Daoy (cell line): Measurements from ENCODE around the gene LHX8. TPM values are rescaled to one million over a fixed set of nuclear protein-coding genes. Genes with fewer than 3 reads are reported as not detected.
A peak's percentile ranks its signal among the peaks of the same experiment; 100 is the strongest.
"Not testable (repeated sequence)": the region's sequence is repeated elsewhere in the genome, so short reads cannot be mapped to it uniquely, and the experiment has no call there.

ENCODE experiments used
- DNase-seq: peaks from one replicate; pipeline ENCODE4 v3.0.0-alpha.2; 2015; ENCODE audit warnings: low read depth
- total RNA-seq: library from RNA; depleted of rRNA; stranded (reverse); fragments of >200 nt; shearing (Covaris generic); gene quantifications from 2 replicates; pipeline ENCODE4 v1.2.3, GENCODE V29; 2014; rRNA removed

The LHX8 gene
- 0.46 TPM in 1 of 2 replicates, not detected in the other for total RNA-seq

DNA sequence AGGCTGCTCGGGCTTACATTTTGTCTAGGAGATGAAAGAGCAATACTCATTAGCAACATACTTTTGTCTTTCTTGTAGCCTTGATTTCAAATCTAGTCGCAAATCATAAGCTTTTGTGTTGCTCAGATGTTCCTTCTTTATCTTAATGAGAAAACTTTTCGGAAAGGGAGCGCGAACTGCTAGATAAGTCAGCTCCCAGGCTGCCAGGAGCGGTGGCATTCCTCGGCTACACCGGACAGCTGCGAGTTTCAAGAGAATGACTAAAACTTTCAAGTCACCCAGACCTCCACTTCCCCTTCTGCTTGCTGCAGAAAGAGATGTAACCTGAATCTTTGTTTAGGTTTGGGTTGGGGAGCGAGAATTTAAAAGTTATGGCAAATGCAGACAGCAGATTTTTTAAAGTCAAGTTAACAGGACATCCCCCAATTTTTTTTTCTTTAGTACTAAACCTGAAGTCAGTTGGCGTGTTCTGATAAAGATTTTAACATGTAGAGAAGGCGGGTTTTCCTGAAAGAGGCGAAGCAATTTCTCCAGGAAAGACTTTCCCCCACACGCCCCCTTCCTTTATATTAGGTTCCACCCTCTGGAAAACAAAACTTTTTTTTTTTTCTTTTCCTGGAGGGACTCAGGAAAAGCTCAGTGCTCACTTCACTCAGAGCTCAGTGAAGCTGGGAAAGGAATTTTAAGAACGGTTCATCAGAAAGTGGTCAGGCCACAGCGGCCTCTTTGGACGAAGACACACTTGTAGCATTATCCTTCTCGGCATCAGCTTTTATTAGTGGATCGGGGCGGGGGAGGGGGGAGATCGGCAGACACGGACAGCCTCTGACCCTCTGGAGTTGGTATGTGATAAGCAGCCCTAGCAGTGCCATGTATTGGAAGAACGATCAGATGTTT is at the start of gene LHX8:
Gene LHX8 (plus strand): TSS at position 639 of the 897 bp plus-strand sequence. CDS start 2,227 bp downstream, outside the sequence.
- DNase-seq, result peak; percentile 33

DNA sequence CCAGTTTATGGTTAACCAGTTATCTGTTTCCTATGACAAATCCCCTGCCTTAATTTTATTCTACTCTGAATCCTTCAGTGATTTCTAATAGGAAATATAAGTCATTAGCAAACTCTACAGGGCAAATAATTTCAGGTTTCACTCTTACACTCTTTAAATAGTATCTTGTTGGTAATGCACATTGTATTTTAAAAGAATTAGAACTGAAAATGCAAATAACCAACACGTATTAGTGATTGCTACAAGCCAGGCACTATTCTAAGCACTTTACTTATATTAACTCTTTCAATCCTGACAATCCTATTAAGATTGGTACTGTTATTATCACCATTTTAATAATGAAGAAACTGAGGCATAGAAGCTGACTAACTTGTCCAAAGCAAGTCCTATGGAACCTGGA is 48.3 kb upstream of the LHX8 start:
- DNase-seq, result no peak

GRCh38 chr1:75087278-75087677 is 46.9 kb upstream of the LHX8 start:
- no peak for DNase-seq

GRCh38 chr1:75092141-75092540 is 42.0 kb upstream of the LHX8 start:
- no peak for DNase-seq

DNA sequence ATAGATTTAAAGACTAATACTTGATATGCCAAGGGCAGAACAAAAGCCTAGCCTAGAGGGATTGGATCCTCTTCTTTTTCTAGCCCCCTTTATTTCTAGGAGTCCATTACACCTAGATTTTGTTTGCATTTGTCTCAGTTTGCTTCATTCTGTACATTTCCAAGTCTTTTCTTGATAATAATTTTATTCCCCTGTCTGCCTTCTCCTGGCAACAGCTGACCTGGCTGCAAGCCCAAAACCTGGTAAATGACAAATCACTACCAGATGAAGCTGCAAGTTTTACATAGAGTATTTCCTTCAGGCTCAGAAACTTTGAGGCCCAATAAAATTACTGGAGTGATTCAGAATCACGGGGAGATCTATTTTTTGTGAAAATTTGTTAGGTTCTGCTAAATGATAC is 36.5 kb upstream of the LHX8 start:
- peak; percentile 11 for DNase-seq

- no peak for DNase-seq
Observed at GRCh38 chr1:75099581-75099980, 34.6 kb upstream of the LHX8 start.

DNA sequence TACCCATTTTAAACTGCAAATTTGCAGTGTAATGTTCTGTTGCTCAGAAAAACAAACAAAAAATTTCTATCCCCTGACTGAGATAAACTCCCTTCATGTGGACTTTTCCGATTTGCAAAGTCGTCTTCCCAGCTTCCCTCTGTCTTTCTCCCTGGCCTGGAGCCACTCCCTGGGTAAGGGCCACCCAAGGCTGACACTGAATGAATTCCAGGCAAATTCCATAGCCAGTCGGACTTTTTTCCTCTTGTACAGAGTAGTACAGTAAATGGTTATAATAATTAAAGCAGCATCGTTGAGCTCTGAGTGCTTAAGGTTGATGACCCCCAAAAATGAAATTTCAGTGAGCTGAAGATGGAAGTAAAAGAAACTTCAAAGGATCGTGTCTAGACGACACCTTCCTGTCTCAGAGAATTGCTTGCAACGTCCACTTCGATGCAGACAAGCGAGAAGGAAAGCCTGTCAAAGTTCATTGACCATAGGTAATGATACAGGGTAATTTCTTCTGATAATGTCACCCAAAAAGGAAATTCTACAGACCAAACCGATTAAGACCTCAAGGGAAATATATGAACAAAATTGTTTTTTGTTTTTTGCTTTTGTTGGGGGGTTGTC is 33.6 kb upstream of the LHX8 start:
- no peak for DNase-seq

DNA sequence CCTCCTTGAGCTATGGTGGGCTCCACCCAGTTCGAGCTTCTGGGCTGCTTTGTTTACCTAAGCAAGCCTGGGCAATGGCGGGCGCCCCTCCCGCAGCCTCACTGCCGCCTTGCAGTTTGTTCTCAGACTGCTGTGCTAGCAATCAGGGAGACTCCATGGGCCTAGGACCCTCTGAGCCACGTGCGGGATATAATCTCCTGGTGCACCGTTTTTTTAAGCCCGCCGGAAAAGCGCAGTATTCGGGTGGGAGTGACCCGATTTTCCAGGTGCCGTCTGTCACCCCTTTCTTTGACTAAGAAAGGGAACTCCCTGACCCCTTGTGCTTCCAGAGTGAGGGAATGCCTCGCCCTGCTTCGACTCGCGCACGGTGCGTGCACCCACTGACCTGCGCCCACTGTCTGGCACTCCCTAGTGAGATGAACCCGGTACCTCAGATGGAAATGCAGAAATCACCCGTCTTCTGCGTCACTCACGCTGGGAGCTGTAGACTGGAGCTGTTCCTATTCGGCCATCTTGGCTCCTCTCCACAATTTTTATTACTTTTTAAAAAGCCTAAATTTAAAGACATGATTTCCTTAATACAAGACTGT is 21.7 kb upstream of the LHX8 start:
- DNase-seq, result not testable (repeated sequence)

DNA sequence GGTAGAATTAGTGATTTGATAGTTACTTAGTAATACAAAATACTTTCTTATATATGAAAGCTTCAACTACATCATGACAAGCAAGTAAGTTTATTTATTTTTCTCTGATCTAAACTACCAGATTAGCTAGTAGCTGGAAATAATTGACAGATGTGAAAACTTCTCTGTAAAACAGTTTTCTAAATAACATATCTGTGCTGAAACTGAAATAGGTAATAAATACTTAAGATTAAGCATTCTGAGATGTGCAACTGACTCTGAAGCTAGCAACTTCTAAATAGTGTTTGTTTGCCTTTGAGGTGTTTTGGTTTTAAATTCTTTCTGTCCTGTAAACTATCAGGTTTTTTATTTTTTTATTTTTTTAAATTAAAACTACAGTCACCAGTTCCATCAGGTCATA is 18.5 kb upstream of the LHX8 start:
- DNase-seq, result no peak

GRCh38 chr1:75123756-75124155 is 10.4 kb upstream of the LHX8 start:
- no peak for DNase-seq

GRCh38 chr1:75124510-75124909 is 9.7 kb upstream of the LHX8 start:
- no peak for DNase-seq

- DNase-seq, result no peak
Observed at GRCh38 chr1:75125161-75125726, 8.9 kb upstream of the LHX8 start.

- DNase-seq, result no peak
Observed at GRCh38 chr1:75126611-75127101, 7.5 kb upstream of the LHX8 start.

DNA sequence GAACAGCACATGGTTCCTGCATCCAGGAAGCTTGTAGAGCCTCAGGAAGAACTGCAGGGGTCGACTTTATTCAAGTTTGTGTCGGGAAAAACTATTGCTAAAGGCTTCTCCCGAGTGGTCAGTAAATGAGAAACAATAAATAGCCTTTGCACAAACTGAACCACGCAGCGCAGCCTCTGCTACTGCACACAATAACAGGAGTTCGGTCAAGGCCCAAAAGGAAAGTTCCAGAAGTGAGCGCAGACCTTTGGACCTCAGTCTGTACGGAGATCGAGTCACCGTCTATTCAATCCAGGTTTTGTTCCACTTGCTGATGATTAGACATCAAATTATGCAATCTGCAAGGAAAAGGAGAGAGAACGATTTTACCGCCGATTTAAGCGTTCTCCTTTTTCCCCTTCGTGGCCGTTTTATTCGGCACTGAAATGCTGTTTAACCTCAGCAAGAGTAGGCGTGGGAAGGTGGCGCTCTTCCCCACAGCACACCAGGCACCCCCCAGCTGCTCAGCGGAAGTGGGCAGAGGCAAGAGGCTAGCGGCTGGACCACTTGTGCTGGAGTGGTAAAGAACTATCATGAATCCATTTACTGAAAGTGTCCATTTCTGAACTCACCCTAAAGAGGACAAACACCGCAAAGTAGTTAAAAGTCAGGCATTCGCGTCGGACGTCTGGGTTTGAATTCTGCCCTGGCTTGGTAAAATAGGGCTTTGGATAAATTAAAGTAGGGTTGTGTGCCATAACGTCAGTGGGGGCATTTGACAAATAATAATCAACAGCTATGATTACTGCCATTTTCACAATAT is 6.1 kb upstream of the LHX8 start:
- no peak for DNase-seq

DNA sequence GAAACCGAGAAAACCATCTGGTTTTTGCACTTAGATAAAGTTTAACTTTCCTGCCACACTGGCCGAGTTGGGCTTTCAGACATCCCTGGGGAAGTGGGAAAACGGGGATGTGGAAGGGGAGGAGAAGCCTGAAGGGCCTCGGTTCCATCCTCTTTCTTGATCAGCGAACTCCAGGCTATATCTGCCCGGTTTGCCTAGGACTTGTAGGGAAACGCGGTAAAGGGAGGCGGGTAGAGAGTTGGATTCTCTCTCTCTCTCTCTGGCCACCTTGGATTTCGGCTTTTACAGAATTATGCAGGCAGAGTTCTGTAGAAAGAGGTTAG is 4.6 kb upstream of the LHX8 start:
- no peak for DNase-seq

DNA sequence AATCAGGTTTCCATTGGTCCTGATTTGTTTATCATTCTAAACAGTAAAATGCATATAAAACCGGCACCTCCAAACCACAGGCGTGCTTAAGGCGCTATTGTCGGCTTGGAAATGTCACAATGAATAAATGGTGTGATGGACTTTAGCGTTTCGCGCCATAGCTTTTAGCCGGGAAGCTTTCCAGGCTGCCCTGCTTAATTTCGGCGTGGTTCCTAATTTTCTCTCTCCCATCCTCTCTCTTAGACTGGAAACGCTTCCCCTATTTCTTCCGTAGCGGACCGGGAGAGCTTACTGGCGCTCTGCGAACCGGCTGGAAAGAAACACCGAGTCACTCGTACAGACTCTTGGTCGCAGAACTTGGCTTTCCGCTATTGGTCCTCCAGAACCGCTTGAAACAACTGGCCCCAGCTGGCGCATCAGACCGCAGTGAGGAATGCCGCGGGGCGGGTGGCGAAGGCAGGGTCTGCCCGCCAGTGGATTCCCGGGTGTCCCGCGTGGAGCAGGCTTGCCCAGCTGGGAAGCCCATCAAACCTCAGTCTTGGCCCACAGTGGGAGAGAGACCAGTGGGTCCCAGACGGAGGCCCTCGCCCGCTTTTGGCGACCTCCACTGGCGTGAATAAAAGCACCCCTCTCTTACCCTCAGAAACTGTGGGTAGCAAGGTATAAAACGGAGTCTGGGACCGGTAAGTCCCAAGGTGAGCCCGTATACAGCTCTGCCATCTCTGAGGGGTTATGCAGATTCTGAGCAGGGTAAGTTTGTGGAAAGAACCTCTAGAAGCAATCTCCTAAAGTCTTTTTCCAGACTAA is 4.0 kb upstream of the LHX8 start:
- no peak for DNase-seq

DNA sequence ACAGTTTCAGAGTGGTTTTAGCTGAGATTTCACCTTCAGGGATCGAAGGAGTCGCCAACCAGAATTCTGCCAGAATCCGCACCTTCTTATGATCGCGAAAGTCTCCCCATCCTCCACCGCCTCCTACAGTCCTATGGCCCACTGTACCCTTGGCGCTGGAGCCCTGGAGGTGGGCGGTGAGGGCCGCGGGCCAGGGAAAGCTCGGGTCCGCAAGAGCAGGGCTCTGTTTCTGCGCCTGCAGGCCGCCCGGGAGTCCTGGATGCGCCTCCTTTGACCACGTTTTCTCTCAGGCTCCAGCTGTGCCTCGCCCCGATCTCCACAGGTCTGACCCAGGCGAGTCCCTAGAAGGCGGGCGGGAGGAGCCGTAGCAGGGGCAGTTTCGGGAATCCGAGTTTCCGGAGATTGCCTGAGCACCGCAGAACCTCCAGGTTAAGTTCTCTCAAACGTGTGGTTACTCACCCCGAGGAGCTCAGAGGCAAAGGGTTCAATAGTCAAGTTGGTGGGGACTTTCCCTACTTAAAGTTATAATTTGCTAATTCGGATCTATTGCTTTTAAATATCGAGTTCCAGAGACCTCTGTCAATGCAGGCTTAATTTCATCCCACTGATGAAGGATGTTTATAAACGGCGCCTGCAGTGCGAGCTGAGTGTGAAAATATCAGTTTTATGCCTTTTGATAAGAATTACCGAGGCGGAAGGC is 3.2 kb upstream of the LHX8 start:
- DNase-seq, result no peak

DNA sequence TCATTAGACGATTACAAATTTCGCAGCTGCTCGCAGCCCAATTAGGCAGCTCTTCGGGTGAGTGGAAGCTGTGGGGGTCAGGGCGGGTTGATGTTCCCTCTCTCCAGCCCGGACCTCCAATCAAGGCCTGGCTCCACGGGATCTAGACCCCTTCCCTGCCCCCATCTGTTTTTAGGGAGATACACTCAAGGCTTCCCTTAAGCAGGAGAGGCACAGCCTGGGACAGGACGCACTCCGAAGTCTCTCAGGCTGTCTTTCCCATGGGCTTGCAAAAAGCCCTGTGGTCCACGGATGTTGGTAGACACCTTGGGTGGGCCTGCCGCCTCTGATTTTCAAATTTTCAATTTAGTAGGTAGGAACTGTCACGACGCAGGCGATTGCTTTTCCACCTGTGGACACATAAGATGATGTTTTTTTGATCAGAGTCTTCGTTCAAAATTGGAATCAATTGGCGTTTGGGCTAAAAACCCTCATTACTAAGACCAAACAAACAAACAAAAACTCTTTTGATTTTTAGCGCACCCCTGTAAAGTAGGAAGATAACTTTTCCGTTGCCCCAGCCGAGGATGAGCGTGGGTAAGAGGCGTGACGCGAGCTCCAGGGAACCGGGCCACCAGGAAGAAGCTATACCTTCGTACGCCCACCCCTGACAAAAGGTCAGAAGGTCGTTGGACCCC is 2.5 kb upstream of the LHX8 start:
- DNase-seq, result no peak

- DNase-seq, result no peak
Observed at GRCh38 chr1:75132242-75132811, 1.9 kb upstream of the LHX8 start.
